ENCODE data around the gene TMEM181.
"Not testable (repeated sequence)": the region's sequence is repeated elsewhere in the genome, so short reads cannot be mapped to it uniquely, and the experiment has no call there.

GRCh38 chr6:158651981-158652737 lies 92.3 kb downstream of the TMEM181 start:
- not testable (repeated sequence) for TF ChIP-seq CTCF (IDR thresholded peaks at IDR 0.05); EZH2 (IDR thresholded peaks at IDR 0.05; ENCODE audit: borderline replicate concordance, insufficient read depth, low read depth, low read length, poor library complexity, severe bottlenecking)
